GM12878 (cell line): Measurements from ENCODE around the gene IRF2. TPM values are rescaled to one million over a fixed set of nuclear protein-coding genes. Genes with fewer than 3 reads are reported as not detected.

ENCODE experiments used
- ATF2 ChIP-seq: IDR thresholded peaks from 2 replicates; pipeline ENCODE4 v1.6.1; 2012; ENCODE audit warnings: low read length, inconsistent platforms
- ATF3 ChIP-seq: IDR thresholded peaks from 2 replicates; pipeline ENCODE4 v1.6.1; 2011; ENCODE audit warnings: low read depth, mild to moderate bottlenecking, low read length, moderate library complexity, borderline replicate concordance; ENCODE audit errors: extremely low read depth
- CEBPB ChIP-seq, 2 experiments: fragments of 150-350 bp in 1 of 2; IDR thresholded peaks; 2 replicates each; pipeline ENCODE4 v1.6.1; 2012 to 2014; ENCODE audit warnings: low read depth in 2 of 2, low read length in 2 of 2, borderline replicate concordance in 1 of 2, inconsistent platforms in 1 of 2
- CHD4 ChIP-seq: fragments of 200-600 bp; sonication (generic); IDR thresholded peaks from 2 replicates; pipeline ENCODE4 v1.6.1; 2016; ENCODE audit warnings: mild to moderate bottlenecking
- CUX1 ChIP-seq: IDR thresholded peaks from 2 replicates; pipeline ENCODE4 v1.6.1; 2012; ENCODE audit warnings: improper control_type of control experiment, low read depth, low read length; ENCODE audit not compliant: insufficient replicate concordance
- ETV6 ChIP-seq, 2 experiments: fragments of 450-650 bp in 1 of 2; IDR thresholded peaks in 1 of 2; conservative IDR thresholded peaks in 1 of 2; 2 replicates each; pipeline ENCODE4 v1.6.1; 2014; ENCODE audit warnings: antibody characterized with exemption in 1 of 2, borderline replicate concordance in 1 of 2, low read depth in 1 of 2, mild to moderate bottlenecking in 1 of 2, moderate library complexity in 1 of 2
- HCFC1 ChIP-seq: fragments of 150-350 bp; IDR thresholded peaks from 2 replicates; pipeline ENCODE4 v1.6.1; 2014; ENCODE audit warnings: low read length
- HDGF ChIP-seq: fragments of 450-650 bp; IDR thresholded peaks from 2 replicates; pipeline ENCODE4 v1.6.1; 2016; ENCODE audit warnings: antibody characterized with exemption
- JUNB ChIP-seq: IDR thresholded peaks from 2 replicates; pipeline ENCODE4 v1.6.1; 2016; ENCODE audit warnings: antibody characterized with exemption, mild to moderate bottlenecking
- KAT2A ChIP-seq: conservative IDR thresholded peaks from 2 replicates; pipeline ENCODE4 v1.6.1; 2011; ENCODE audit warnings: low read depth, low read length; ENCODE audit not compliant: control insufficient read depth
- LARP7 ChIP-seq: fragments of 450-650 bp; IDR thresholded peaks from 2 replicates; pipeline ENCODE4 v1.6.1; 2017; ENCODE audit warnings: mild to moderate bottlenecking
- MEF2B ChIP-seq: fragments of 450-650 bp; IDR thresholded peaks from 2 replicates; pipeline ENCODE4 v1.6.1; 2018; ENCODE audit warnings: mild to moderate bottlenecking, moderate library complexity; ENCODE audit not compliant: partially characterized antibody, poor library complexity, severe bottlenecking
- NRF1 ChIP-seq: conservative IDR thresholded peaks from 2 replicates; pipeline ENCODE4 v1.6.1; 2011; ENCODE audit warnings: mild to moderate bottlenecking, low read depth, low read length, improper control_type of control experiment
- POLR2AphosphoS5 ChIP-seq: IDR thresholded peaks from 2 replicates; pipeline ENCODE4 v1.6.1; 2011; ENCODE audit warnings: mild to moderate bottlenecking, low read length, inconsistent platforms
- PRDM15 ChIP-seq: fragments of 450-650 bp; formaldehyde crosslinking; IDR thresholded peaks from 2 replicates; pipeline ENCODE4 v1.4.0; 2020; ENCODE audit warnings: mild to moderate bottlenecking, moderate library complexity
- RCOR1 ChIP-seq: conservative IDR thresholded peaks from 2 replicates; pipeline ENCODE4 v1.6.1; 2012; ENCODE audit warnings: low read depth, low read length, improper control_type of control experiment
- SIN3A ChIP-seq: IDR thresholded peaks from 2 replicates; pipeline ENCODE4 v1.6.1; 2012; ENCODE audit warnings: low read depth, low read length, improper control_type of control experiment
- SMARCA5 ChIP-seq: fragments of 450-650 bp; IDR thresholded peaks from 2 replicates; pipeline ENCODE4 v1.6.1; 2017; ENCODE audit warnings: mild to moderate bottlenecking
- YY1 ChIP-seq: IDR thresholded peaks from 2 replicates; pipeline ENCODE4 v1.6.1; 2011; ENCODE audit warnings: low read depth, mild to moderate bottlenecking, low read length
- polyA plus RNA-seq, 11 experiments: library from polyadenylated mRNA; depleted of rRNA in 4 of 11; unstranded in 6 of 11; stranded (reverse) in 5 of 11; fragments of >200 nt; fragmentation: Nextera tagmentation in 4 of 11; fragmentation: Illumina TruSeq in 1 of 11; extraction: Ambion mirVana in 4 of 11; extraction: Trizol in 1 of 11; gene quantifications; 1 replicate in 1 of 11; 2 replicates in 10 of 11; pipeline versions ENCODE4 v1.2.1 to v1.2.3, GENCODE V29; 2011 to 2016; ENCODE audit warnings: inconsistent platforms in 2 of 11, missing spikeins in 2 of 11, low read depth in 1 of 11
- total RNA-seq, 4 experiments: library from RNA; depleted of rRNA in 3 of 4; stranded (reverse); fragments of >200 nt in 3 of 4; fragmentation: Illumina TruSeq in 1 of 4; extraction: Trizol in 1 of 4; gene quantifications; 2 replicates each; pipeline versions ENCODE4 v1.2.1 to v1.2.3, GENCODE V29; 2013 to 2021

The IRF2 gene
- total and polyA plus RNA-seq, 10 of the 15 experiments (the other 5 are each of a cell fraction or from before 2014, with no cell fraction given), result 45.1 to 99.3 (median 58.9) TPM

- TF ChIP-seq ATF2 (peak; percentile 41; the same call in 1 of the 2 replicates), YY1 (no peak; the same call in 1 of the 2 replicates), KAT2A (no peak), CEBPB (IDR thresholded peaks at IDR 0.05; ENCODE audit: borderline replicate concordance in 1 of 2, low read depth in 2 of 2, low read length in 2 of 2) (no peak; a peak in 1 of 4 replicates), HCFC1 (no peak), SMARCA5 (no peak), CUX1 (no peak), CHD4 (no peak), POLR2AphosphoS5 (0 out of 2 replicates have a peak, but pooled peaks have one; percentile 57), LARP7 (no peak), SIN3A (no peak), PRDM15 (CRISPR knock-in tag) (no peak), MEF2B (peak; percentile 25), ATF3 (no peak), ETV6 (conservative IDR thresholded peaks at IDR 0.05 in 1 of 2, IDR thresholded peaks at IDR 0.05 in 1 of 2; ENCODE audit: borderline replicate concordance in 1 of 2, low read depth in 1 of 2) (0 out of 4 replicates have a peak, but pooled peaks of 1 of the 2 experiments have one; percentile 30), JUNB (peak; percentile 78), NRF1 (no peak), HDGF (no peak), RCOR1 (no peak)
Observed at GRCh38 chr4:184416913-184417734, 57.2 kb downstream of the IRF2 start (continued).
